Lung (tissue), 12 donors: ENCODE measurements around the gene TMPRSS7. TPM values are rescaled to one million over a fixed set of nuclear protein-coding genes. Genes with fewer than 3 reads are reported as not detected.

Experiments used
- ATAC-seq: fragments of 200-7000 bp; cut with Tn5 transposase; one replicate; pipeline ENCODE4 v1.9.1; 2020; ENCODE audit warnings: moderate number of reproducible peaks; ENCODE audit not compliant: insufficient read depth, low FRiP score
- DNase-seq, 3 donors: peaks; one replicate each; pipeline ENCODE4 v3.0.0-alpha.2; 2013 to 2017
- H3K27ac ChIP-seq, 2 donors: one replicate each; pipeline ENCODE4 v1.5.1; 2013; ENCODE audit warnings: mild to moderate bottlenecking in 2 of 2, moderate library complexity in 2 of 2, control low read depth in 1 of 2, inconsistent platforms in 1 of 2, low read depth in 1 of 2, low read length in 1 of 2
- H3K27me3 ChIP-seq, 3 donors: one replicate each; pipeline ENCODE4 v1.5.1; 2013; ENCODE audit warnings: low read length in 2 of 3; ENCODE audit not compliant: control insufficient read depth in 3 of 3, insufficient read depth in 3 of 3
- H3K36me3 ChIP-seq, 4 donors: one replicate each; pipeline ENCODE4 v1.5.1; 2013; ENCODE audit warnings: low read length in 4 of 4, mild to moderate bottlenecking in 1 of 4, moderate library complexity in 1 of 4; ENCODE audit not compliant: control insufficient read depth in 4 of 4, insufficient read depth in 4 of 4
- H3K4me1 ChIP-seq, 5 donors: one replicate each; pipeline ENCODE4 v1.5.1; 2013; ENCODE audit warnings: low read length in 5 of 5, mild to moderate bottlenecking in 2 of 5, moderate library complexity in 1 of 5; ENCODE audit not compliant: control insufficient read depth in 5 of 5, insufficient read depth in 5 of 5
- H3K4me3 ChIP-seq: one replicate; pipeline ENCODE4 v1.5.1; 2013; ENCODE audit warnings: mild to moderate bottlenecking, control low read depth, moderate library complexity
- H3K9ac ChIP-seq, 2 donors: one replicate each; pipeline ENCODE4 v1.5.1; 2013; ENCODE audit warnings: low read length in 2 of 2, control low read depth in 1 of 2; ENCODE audit not compliant: insufficient read depth in 1 of 2
- H3K9me3 ChIP-seq, 4 donors: one replicate each; pipeline ENCODE4 v1.5.1; 2013; ENCODE audit warnings: low read length in 3 of 4, mild to moderate bottlenecking in 1 of 4, moderate library complexity in 1 of 4; ENCODE audit not compliant: control insufficient read depth in 4 of 4, insufficient read depth in 3 of 4
- WGBS, 2 donors: extraction: QIAGEN DNeasy Blood & Tissue Kit; methylation state at CpG; one replicate each; pipeline ENCODE4 v1.1.7; 2013; 5-methylcytosine and 5-hydroxymethylcytosine counted together
- polyA plus RNA-seq, 2 donors: library from polyadenylated mRNA; stranded (reverse); fragments of 200-250 nt; gene quantifications; one replicate each; pipeline ENCODE4 v1.2.1, GENCODE V29; 2013
- total RNA-seq, 2 donors: library from RNA; depleted of rRNA in 1 of 2; stranded (reverse); fragments of >200 nt in 1 of 2; gene quantifications; one replicate each; pipeline ENCODE4 v1.2.1, GENCODE V29; 2014 to 2021
- TF ChIP-seq, protein P1 (sequence below): IDR thresholded peaks from 2 replicates; pipeline ENCODE4 v1.5.1; 2012; ENCODE audit warnings: mild to moderate bottlenecking; ENCODE audit errors: control extremely low read depth, extremely low read depth
- donor health status: control.
- donor health status: control.
- donor health status: Bipolar disorder and iron deficiency.
- donor health status: healthy.
- donor health status: DM: yes; HTN: yes; CAD: no.

Gene TMPRSS7
- total and polyA plus RNA-seq, 4 donors = 0.09 to 0.31 (median 0.17) TPM

DNA sequence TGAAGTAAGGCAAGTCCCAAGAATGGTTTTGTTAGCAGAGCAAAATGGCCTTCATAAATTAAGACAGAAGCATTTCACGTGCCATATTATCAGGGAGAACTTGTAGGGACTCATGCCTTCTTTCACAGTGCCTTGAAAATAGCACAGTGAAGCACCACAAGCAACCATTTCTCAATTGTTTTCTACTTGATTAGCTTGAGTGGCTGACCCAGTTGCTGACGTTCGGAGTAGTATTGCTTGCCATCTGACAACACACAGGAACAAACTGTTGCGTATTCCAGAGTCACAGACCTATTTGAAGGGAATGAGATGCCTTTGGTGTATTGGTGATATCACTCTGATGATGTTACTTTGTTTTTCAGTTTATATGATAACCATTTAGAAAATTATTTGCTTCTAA, 48.7 kb downstream of the TMPRSS7 start:
- Histone ChIP-seq H3K4me1 (peaks cover 0 to 13% (median 3%) of the 10 kb centered on the region in 5 donors), H3K27ac (peak overlapping the region in 1 of 2 donors; percentile 57), H3K9me3 (no peaks in the 10 kb centered on the region), H3K27me3 (peaks cover 0 to 11% (median 0%) of the 10 kb centered on the region in 3 donors), H3K36me3 (no peaks in the 10 kb centered on the region), H3K9ac (no peak overlapping the region), H3K4me3 (no peak overlapping the region)
- ATAC-seq (no peak), DNase-seq (no peak)
- TF ChIP-seq, protein P1, sequence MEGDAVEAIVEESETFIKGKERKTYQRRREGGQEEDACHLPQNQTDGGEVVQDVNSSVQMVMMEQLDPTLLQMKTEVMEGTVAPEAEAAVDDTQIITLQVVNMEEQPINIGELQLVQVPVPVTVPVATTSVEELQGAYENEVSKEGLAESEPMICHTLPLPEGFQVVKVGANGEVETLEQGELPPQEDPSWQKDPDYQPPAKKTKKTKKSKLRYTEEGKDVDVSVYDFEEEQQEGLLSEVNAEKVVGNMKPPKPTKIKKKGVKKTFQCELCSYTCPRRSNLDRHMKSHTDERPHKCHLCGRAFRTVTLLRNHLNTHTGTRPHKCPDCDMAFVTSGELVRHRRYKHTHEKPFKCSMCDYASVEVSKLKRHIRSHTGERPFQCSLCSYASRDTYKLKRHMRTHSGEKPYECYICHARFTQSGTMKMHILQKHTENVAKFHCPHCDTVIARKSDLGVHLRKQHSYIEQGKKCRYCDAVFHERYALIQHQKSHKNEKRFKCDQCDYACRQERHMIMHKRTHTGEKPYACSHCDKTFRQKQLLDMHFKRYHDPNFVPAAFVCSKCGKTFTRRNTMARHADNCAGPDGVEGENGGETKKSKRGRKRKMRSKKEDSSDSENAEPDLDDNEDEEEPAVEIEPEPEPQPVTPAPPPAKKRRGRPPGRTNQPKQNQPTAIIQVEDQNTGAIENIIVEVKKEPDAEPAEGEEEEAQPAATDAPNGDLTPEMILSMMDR = no peak
- 60 to 70% methylated on average over 4 of the region's 4 CpGs for WGBS, 2 donors

DNA sequence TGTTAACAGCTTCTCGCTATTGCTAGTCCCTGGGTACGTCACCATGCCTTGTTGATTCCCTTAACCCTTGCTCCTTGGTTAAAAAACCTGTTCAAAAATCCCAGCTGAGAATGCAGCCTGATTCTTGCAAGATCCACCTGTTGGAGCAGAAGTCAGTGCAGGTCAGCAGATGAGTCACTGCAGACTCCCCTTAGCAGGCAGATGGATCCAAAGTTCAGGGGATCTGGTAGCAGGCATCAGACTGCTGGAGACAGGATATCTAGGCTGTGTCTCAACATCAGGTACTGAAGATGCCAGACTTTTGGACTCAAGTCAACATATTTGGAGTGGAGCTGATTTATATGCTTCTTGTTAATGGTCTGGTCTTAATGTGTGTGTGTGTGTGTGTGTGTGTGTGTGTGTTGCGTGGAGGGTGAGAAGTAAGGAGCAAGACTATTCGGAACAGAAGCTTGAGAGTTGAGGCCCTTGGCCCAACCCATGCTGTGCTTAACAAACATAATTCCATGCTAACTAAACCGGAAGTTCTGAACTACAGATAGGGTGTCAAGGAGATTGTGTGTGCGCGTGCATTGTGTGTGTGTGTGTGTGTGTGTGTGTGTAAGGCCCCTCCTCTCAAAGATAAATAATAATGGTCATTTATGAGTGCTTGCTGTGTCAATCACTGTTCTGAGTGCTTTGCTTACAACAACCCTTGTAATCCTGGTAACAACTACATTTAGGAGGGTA, 50.6 kb downstream of the TMPRSS7 start:
- no peaks in the 10 kb centered on the region for H3K9me3 ChIP-seq
- H3K9ac ChIP-seq = no peak overlapping the region
- H3K4me1 ChIP-seq = peaks cover 0 to 13% (median 3%) of the 10 kb centered on the region in 5 donors
- H3K27ac ChIP-seq = peak overlapping the region in 1 of 2 donors; percentile 12
- no peaks in the 10 kb centered on the region for H3K36me3 ChIP-seq
- no peak for ATAC-seq
- DNase-seq = peak in 1 of 3 donors; percentile 6
- no peak overlapping the region for H3K4me3 ChIP-seq
- peaks cover 0 to 11% (median 0%) of the 10 kb centered on the region in 3 donors for H3K27me3 ChIP-seq
- 77 to 93% methylated on average over 7 of the region's 7 CpGs for WGBS, 2 donors
- TF ChIP-seq, protein P1 = no peak

DNA sequence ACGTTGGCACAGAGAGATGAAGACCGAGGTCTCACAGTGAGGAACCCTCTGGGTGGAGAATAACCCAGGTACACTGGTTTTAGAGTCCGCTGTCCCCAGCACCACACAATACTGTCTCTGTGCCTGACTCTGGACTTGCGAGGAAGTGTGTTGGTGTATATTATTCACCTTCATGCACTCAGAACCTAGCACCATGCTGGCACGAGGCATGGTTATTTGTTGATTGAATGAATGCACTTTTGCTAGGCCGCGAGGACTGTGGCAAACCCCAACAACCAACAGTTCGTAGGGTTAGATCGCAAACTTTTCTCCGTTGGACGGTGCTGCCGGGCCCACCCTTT, 51.2 kb downstream of the TMPRSS7 start:
- WGBS, 2 donors = 34 to 41% methylated on average over 12 of the region's 12 CpGs
- TF ChIP-seq, protein P1 = no peak
- Histone ChIP-seq H3K4me1 (peaks cover 0 to 15% (median 3%) of the 10 kb centered on the region in 5 donors), H3K27me3 (peaks cover 0 to 11% (median 0%) of the 10 kb centered on the region in 3 donors), H3K36me3 (no peaks in the 10 kb centered on the region), H3K9ac (no peak overlapping the region), H3K27ac (peak overlapping the region in 1 of 2 donors; percentile 75), H3K9me3 (no peaks in the 10 kb centered on the region), H3K4me3 (peak overlapping the region; percentile 16)
- DNase-seq (no peak), ATAC-seq (no peak)
